ENCODE data around the gene PPP1R14C. TPM values are rescaled to one million over a fixed set of nuclear protein-coding genes. Genes with fewer than 3 reads are reported as not detected.

Gene PPP1R14C
- total RNA-seq, 1 experiment from 2014 or later = 2.5 TPM

GRCh38 chr6:150191809-150192208 lies 49.0 kb downstream of the PPP1R14C start:
- H3K4me1 Mint-ChIP-seq (ENCODE audit: low read depth, unreplicated experiment) = peaks cover 2% of the 10 kb centered on the region
- H3K27me3 ChIP-seq (replicated peaks; ENCODE audit: control insufficient read depth, insufficient read depth, low read length) = no peaks in the 10 kb centered on the region
- intact Hi-C loops (cut with micrococcal nuclease; ENCODE audit: unreplicated experiment) = no loop called here
- H3K9me3 Mint-ChIP-seq (ENCODE audit: unreplicated experiment) = no peaks in the 10 kb centered on the region
- H3K27me3 Mint-ChIP-seq (ENCODE audit: insufficient read depth, unreplicated experiment) = peaks cover 4% of the 10 kb centered on the region
- no peak for TF ChIP-seq CTCF (IDR thresholded peaks at IDR 0.05; ENCODE audit: insufficient read depth in 1 of 2, low read depth in 1 of 2, low read length in 1 of 2, severe bottlenecking in 1 of 2, unreplicated experiment in 1 of 2)
- H3K9me3 ChIP-seq = peaks cover 4% of the 10 kb centered on the region; the same call in 1 of the 2 replicates
- no TSS peak for BruUV-seq (replicated peaks)
- H3K4me3 ChIP-seq (ENCODE audit: low read depth, low read length) = no peak overlapping the region
- no peaks in the 10 kb centered on the region for H3K36me3 Mint-ChIP-seq (ENCODE audit: insufficient read depth, unreplicated experiment)
- peaks cover 9% of the 10 kb centered on the region; the same call in 1 of the 2 replicates for H3K4me1 ChIP-seq
- H3K27ac Mint-ChIP-seq (ENCODE audit: unreplicated experiment) = no peak overlapping the region
- no peak for DNase-seq
- ChIA-PET CTCF (no interaction called here), POLR2A (no interaction called here)
- no peak overlapping the region for H3K4me3 Mint-ChIP-seq (ENCODE audit: unreplicated experiment)
- H3K36me3 ChIP-seq (ENCODE audit: control insufficient read depth, insufficient read depth, low read length) = no peaks in the 10 kb centered on the region

- Mint-ChIP-seq H3K27me3 (ENCODE audit: insufficient read depth, unreplicated experiment) (peaks cover 4% of the 10 kb centered on the region), H3K9me3 (ENCODE audit: unreplicated experiment) (no peaks in the 10 kb centered on the region), H3K27ac (ENCODE audit: unreplicated experiment) (no peak overlapping the region), H3K4me1 (ENCODE audit: low read depth, unreplicated experiment) (peaks cover 8% of the 10 kb centered on the region), H3K36me3 (ENCODE audit: insufficient read depth, unreplicated experiment) (no peaks in the 10 kb centered on the region), H3K4me3 (ENCODE audit: unreplicated experiment) (no peak overlapping the region)
- H3K27me3 ChIP-seq (replicated peaks; ENCODE audit: control insufficient read depth, insufficient read depth, low read length) = no peaks in the 10 kb centered on the region
- intact Hi-C loops (cut with micrococcal nuclease; ENCODE audit: unreplicated experiment) = no loop called here
- H3K9me3 ChIP-seq = peaks cover 4% of the 10 kb centered on the region; the same call in 1 of the 2 replicates
- no peak for DNase-seq
- H3K4me3 ChIP-seq (ENCODE audit: low read depth, low read length) = no peak overlapping the region
- BruUV-seq (replicated peaks) = no TSS peak
- H3K4me1 ChIP-seq = peaks cover 14% of the 10 kb centered on the region; the same call in 1 of the 2 replicates
- TF ChIP-seq CTCF (IDR thresholded peaks at IDR 0.05; ENCODE audit: insufficient read depth in 1 of 2, low read depth in 1 of 2, low read length in 1 of 2, severe bottlenecking in 1 of 2, unreplicated experiment in 1 of 2) = no peak
- no peaks in the 10 kb centered on the region for H3K36me3 ChIP-seq (ENCODE audit: control insufficient read depth, insufficient read depth, low read length)
- ChIA-PET POLR2A (no interaction called here), CTCF (no interaction called here)
Measured at GRCh38 chr6:150194195-150194594, 51.4 kb downstream of the PPP1R14C start.

GRCh38 chr6:150195996-150196417 lies 53.2 kb downstream of the PPP1R14C start:
- intact Hi-C loops (cut with micrococcal nuclease; ENCODE audit: unreplicated experiment) = no loop called here
- no peaks in the 10 kb centered on the region for H3K27me3 ChIP-seq (replicated peaks; ENCODE audit: control insufficient read depth, insufficient read depth, low read length)
- H3K9me3 Mint-ChIP-seq (ENCODE audit: unreplicated experiment) = no peaks in the 10 kb centered on the region
- H3K4me1 Mint-ChIP-seq (ENCODE audit: low read depth, unreplicated experiment) = peaks cover 18% of the 10 kb centered on the region
- TF ChIP-seq CTCF (IDR thresholded peaks at IDR 0.05; ENCODE audit: insufficient read depth in 1 of 2, low read depth in 1 of 2, low read length in 1 of 2, severe bottlenecking in 1 of 2, unreplicated experiment in 1 of 2) = no peak
- H3K36me3 Mint-ChIP-seq (ENCODE audit: insufficient read depth, unreplicated experiment) = peaks cover under 1% of the 10 kb centered on the region
- ChIA-PET CTCF (interaction anchor here (1.1 kb wide), 1 partner anchor 14 kb away, joined by 3 read pairs; no protein-coding TSS in a partner anchor), POLR2A (no interaction called here)
- peaks cover under 1% of the 10 kb centered on the region for H3K27me3 Mint-ChIP-seq (ENCODE audit: insufficient read depth, unreplicated experiment)
- peaks cover 4% of the 10 kb centered on the region; the same call in 1 of the 2 replicates for H3K9me3 ChIP-seq
- no peak for DNase-seq
- no peaks in the 10 kb centered on the region for H3K36me3 ChIP-seq (ENCODE audit: control insufficient read depth, insufficient read depth, low read length)
- H3K4me3 Mint-ChIP-seq (ENCODE audit: unreplicated experiment) = no peak overlapping the region
- BruUV-seq (replicated peaks) = no TSS peak
- H3K4me1 ChIP-seq = peaks cover 27% of the 10 kb centered on the region
- no peak overlapping the region for H3K4me3 ChIP-seq (ENCODE audit: low read depth, low read length)
- no peak overlapping the region for H3K27ac Mint-ChIP-seq (ENCODE audit: unreplicated experiment)

All from Caco-2 (cell line).